Measurements from ENCODE around the gene CBX5.

Gene CBX5

DNA sequence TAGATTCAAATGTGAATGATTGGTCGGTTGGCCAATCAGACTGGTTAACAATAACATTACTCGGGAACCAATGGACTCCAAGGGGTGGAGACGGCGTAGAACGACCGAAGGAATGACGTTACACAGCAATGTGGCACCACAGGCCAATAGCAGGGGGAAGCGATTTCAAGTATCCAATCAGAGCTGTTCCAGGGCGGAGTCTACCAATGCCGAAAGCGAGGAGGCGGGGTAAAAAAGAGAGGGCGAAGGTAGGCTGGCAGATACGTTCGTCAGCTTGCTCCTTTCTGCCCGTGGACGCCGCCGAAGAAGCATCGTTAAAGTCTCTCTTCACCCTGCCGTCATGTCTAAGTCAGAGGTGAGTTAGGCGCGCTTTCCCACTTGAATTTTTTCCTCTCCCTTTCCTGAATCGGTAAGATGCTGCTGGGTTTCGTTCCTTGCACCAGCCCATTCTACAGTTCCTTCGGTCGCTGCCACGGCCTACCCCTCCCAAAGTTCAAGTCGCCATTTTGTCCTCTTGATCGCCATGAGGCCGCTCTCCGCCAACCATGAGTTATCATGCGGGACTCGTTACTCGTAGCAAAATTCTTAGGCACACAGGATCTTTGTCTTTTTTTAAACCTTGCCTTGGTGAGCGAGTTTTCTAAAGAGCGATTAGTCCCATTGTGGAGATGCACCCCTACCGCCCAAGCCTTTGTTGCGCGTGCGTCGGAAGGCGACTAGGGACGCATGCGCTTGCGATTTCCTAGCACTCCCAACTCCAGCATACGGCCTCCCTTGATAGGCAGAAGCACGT lies 742 bp upstream of the CBX5 start, which contains the start of gene HNRNPA1:
TSS of gene HNRNPA1 (plus strand) at position 259 of the 793 bp plus-strand sequence. CDS start at position 341, 82 bp downstream.
- H3K4me3 ChIP-seq (IDR thresholded peaks at IDR 0.05; ENCODE audit: insufficient read depth, low read depth, low read length) = peak within 1 kb of the TSS; percentile 90
- peak within 1 kb of the TSS; percentile 94 for H3K4me2 ChIP-seq
- H3K36me3 ChIP-seq (ENCODE audit: insufficient read depth) = peaks cover 46% of the 10 kb centered on the region
- H3K4me1 ChIP-seq (ENCODE audit: low read depth, poor library complexity, severe bottlenecking) = peaks cover 57% of the 10 kb centered on the region
- no peaks in the 10 kb centered on the region for H3K27me3 ChIP-seq (ENCODE audit: insufficient read depth, low read depth)
- H4K20me1 ChIP-seq (ENCODE audit: insufficient read depth) = peaks cover 41% of the 10 kb centered on the region
- H3K27ac ChIP-seq = peak within 1 kb of the TSS; percentile 94
- H3K79me2 ChIP-seq (ENCODE audit: insufficient read depth, low read depth) = peaks cover 86% of the 10 kb centered on the region
- TF ChIP-seq, protein P1, sequence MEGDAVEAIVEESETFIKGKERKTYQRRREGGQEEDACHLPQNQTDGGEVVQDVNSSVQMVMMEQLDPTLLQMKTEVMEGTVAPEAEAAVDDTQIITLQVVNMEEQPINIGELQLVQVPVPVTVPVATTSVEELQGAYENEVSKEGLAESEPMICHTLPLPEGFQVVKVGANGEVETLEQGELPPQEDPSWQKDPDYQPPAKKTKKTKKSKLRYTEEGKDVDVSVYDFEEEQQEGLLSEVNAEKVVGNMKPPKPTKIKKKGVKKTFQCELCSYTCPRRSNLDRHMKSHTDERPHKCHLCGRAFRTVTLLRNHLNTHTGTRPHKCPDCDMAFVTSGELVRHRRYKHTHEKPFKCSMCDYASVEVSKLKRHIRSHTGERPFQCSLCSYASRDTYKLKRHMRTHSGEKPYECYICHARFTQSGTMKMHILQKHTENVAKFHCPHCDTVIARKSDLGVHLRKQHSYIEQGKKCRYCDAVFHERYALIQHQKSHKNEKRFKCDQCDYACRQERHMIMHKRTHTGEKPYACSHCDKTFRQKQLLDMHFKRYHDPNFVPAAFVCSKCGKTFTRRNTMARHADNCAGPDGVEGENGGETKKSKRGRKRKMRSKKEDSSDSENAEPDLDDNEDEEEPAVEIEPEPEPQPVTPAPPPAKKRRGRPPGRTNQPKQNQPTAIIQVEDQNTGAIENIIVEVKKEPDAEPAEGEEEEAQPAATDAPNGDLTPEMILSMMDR (conservative IDR thresholded peaks at IDR 0.05; ENCODE audit: low read depth, low read length) = 0 out of 2 replicates have a peak, but pooled peaks have one; percentile 33
- peak within 1 kb of the TSS; percentile 99 for H3K9ac ChIP-seq
- peak within 1 kb of the TSS; percentile 45 for H2AFZ ChIP-seq (ENCODE audit: low read depth)

DNA sequence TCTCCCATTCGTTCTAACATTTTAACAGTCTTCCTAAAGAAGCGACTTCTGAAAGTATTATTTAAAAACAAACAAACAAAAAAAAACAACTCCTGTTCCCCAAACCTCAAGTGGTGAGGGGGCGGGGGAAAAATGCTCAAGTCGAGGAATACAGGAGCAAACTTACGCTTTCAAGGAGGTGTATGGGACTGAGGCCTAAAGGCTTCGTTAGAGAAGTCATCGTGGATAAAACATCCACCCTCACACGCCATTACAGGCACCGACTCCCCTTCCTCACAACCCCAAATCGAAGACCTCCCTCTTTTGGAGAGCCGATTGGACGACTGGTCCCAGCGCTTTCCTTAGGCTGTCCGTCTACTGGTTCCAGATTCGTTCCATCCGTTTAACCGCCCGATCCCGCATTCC lies 693 bp downstream of the CBX5 start:
- TF ChIP-seq, protein P1 (conservative IDR thresholded peaks at IDR 0.05; ENCODE audit: low read depth, low read length) = no peak; the same call in 1 of the 2 replicates
- peak overlapping the region; percentile 99 for H3K9ac ChIP-seq
- H3K27me3 ChIP-seq (ENCODE audit: insufficient read depth, low read depth) = no peaks in the 10 kb centered on the region
- peaks cover 38% of the 10 kb centered on the region for H3K36me3 ChIP-seq (ENCODE audit: insufficient read depth)
- peaks cover 29% of the 10 kb centered on the region for H4K20me1 ChIP-seq (ENCODE audit: insufficient read depth)
- peaks cover 52% of the 10 kb centered on the region for H3K4me1 ChIP-seq (ENCODE audit: low read depth, poor library complexity, severe bottlenecking)
- H3K27ac ChIP-seq = peak overlapping the region; percentile 94
- peaks cover 88% of the 10 kb centered on the region for H3K79me2 ChIP-seq (ENCODE audit: insufficient read depth, low read depth)
- peak overlapping the region; percentile 45 for H2AFZ ChIP-seq (ENCODE audit: low read depth)
- H3K4me2 ChIP-seq = peak overlapping the region; percentile 94
- H3K4me3 ChIP-seq (IDR thresholded peaks at IDR 0.05; ENCODE audit: insufficient read depth, low read depth, low read length) = peak overlapping the region; percentile 90

- H3K4me1 ChIP-seq (ENCODE audit: low read depth, poor library complexity, severe bottlenecking) = peaks cover 52% of the 10 kb centered on the region
- H2AFZ ChIP-seq (ENCODE audit: low read depth) = no peak overlapping the region
These were observed 2.1 kb downstream of the CBX5 start for GRCh38 chr12:54277823-54278276.

DNA sequence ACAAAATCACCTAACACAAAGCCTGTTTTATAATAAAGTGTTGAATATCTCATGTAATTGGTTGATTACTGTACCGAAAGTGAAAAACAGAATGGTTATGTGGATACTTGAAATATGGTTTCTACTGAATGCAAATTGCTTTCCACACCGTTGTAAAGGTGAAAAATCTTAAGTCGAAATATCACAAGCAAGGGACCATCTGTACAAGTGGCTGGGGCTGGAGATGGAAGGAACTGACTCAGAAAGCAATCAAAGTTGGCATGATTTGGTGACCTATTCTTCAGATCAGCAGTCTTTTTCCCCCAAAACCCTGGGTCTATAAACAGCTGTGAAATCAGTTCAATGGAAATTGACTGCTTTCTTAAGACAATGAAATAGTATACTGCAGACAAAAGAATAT lies 3.6 kb downstream of the CBX5 start:
- no peak overlapping the region for H3K4me2 ChIP-seq

More at GRCh38 chr12:54277823-54278276, 2.1 kb downstream of the CBX5 start:
- Histone ChIP-seq H3K9ac (peak overlapping the region; percentile 99; the same call in 1 of the 2 replicates), H3K4me2 (peak overlapping the region; percentile 94), H3K27ac (no peak overlapping the region; the same call in 1 of the 2 replicates), H3K27me3 (ENCODE audit: insufficient read depth, low read depth) (no peaks in the 10 kb centered on the region), H4K20me1 (ENCODE audit: insufficient read depth) (peaks cover 15% of the 10 kb centered on the region), H3K4me3 (IDR thresholded peaks at IDR 0.05; ENCODE audit: insufficient read depth, low read depth, low read length) (no peak overlapping the region), H3K79me2 (ENCODE audit: insufficient read depth, low read depth) (peaks cover 78% of the 10 kb centered on the region), H3K36me3 (ENCODE audit: insufficient read depth) (peaks cover 24% of the 10 kb centered on the region)
- TF ChIP-seq, protein P1 (conservative IDR thresholded peaks at IDR 0.05; ENCODE audit: low read depth, low read length) = no peak

More for the DNA sequence above, 3.6 kb downstream of the CBX5 start:
- no peak overlapping the region for H3K27ac ChIP-seq
- H2AFZ ChIP-seq (ENCODE audit: low read depth) = no peak overlapping the region
- no peaks in the 10 kb centered on the region for H3K27me3 ChIP-seq (ENCODE audit: insufficient read depth, low read depth)
- H3K36me3 ChIP-seq (ENCODE audit: insufficient read depth) = peaks cover 9% of the 10 kb centered on the region
- TF ChIP-seq, protein P1 (conservative IDR thresholded peaks at IDR 0.05; ENCODE audit: low read depth, low read length) = no peak
- no peak overlapping the region for H3K4me3 ChIP-seq (IDR thresholded peaks at IDR 0.05; ENCODE audit: insufficient read depth, low read depth, low read length)
- H3K9ac ChIP-seq = no peak overlapping the region
- peaks cover under 1% of the 10 kb centered on the region; the same call in 1 of the 2 replicates for H4K20me1 ChIP-seq (ENCODE audit: insufficient read depth)
- peaks cover 73% of the 10 kb centered on the region for H3K79me2 ChIP-seq (ENCODE audit: insufficient read depth, low read depth)
- peaks cover 54% of the 10 kb centered on the region for H3K4me1 ChIP-seq (ENCODE audit: low read depth, poor library complexity, severe bottlenecking)
